ENCODE results near the gene TMBIM6.
A peak's percentile ranks its signal among the peaks of the same experiment; 100 is the strongest.
"Not testable (repeated sequence)": the region's sequence is repeated elsewhere in the genome, so short reads cannot be mapped to it uniquely, and the experiment has no call there.

Gene TMBIM6

DNA sequence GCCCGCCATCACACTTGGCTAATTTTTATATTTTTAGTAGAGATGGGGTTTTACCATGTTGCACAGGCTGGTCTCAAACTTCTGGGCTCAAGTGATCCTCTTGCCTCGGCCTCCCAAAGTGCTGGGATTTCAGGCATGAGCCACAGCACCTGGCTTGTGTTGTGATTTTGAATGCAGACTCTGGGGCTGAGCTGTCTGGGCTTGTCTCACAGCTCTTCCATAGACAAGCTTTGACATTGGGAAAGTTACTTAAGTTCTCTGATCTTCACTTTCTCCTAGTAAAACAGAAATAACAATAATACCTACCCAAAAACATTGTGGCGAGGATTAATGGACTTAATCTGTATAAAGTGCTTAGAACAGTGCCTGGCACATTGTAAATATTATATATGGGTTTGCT is 36.0 kb downstream of the TMBIM6 start:
- no peak for DNase-seq

DNA sequence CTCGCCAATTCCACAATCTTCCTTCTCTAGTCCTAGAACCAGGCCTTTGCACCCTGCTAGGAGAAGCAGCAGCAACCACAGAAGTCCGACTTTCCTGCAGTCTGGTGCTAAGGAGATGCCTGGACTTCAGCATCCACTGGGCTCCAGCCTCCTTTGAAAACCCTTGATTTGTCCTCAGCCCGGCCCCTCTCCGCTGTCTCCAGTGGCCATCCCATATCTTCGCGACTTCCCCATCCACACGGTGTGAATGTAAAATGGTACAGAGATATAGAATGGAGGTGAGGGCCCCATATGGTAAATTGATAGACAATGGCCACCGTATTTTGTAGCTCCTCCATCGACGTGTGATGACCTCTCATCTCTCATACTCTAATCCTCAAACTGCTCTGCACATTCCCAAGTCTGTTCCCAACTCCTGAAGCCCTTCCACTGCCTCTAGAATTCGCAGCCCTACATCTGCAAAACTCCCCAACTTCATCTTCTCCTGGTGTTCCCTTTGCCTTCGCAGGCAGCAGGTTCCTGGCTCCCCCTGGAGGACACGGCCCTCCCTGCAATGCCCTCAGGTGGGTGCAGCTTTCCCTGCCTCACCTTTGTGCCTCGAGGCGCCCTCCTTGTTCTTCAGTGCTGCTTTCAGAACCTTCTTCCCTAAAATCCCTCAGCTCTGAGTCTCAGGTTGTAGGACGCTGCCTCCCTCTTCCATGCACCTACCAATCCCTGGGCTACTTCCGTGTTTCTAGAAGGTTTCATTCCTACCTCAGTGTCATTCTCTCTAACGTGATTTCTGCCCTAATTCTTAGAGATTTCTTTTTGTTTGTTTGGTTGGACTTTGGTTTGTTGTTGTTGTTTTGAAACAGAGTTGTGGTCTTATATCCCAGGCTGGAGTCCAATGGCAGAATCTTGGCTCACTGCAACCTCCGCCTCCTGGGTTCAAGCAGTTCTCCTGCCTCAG is 36.7 kb downstream of the TMBIM6 start:
- DNase-seq = peak; percentile 86

DNA sequence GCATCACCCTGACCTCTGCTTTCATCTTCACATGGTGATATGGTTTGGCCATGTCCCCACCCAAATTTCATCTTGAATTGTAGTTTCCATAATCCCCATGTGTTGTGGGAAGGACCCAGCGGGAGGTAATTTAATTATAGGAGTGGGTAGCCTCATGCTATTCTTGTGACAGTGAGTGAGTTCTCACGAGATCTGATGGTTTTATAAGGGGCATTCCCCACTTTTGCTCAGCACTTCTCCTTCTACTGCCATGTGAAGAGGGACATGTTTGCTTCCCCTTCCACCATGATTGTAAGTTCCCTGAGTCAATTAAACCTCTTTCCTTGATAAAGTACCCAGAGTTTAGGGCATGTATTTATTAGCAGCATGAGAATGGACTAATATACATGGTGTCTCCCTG is 38.2 kb downstream of the TMBIM6 start:
- no peak for DNase-seq

DNA sequence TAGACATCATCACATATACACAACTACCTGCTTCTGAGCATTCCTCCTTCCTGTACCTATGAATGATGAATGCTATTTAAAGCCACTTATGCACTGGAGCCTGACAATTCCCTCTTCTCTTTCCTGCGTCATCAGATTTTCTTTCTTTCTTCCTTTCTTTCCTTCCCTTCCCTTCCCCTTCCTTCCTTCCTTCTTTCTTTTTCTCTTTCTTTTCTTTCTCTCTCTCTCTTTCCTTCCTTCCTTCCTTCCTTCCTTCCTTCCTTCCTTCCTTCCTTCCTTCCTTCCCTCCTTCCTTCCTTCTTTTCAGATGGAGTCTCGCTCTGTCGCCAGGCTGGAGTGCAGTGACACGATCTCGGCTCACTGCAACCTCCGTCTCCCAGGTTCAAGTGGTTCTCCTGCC is 39.6 kb downstream of the TMBIM6 start:
- not testable (repeated sequence) for DNase-seq

DNA sequence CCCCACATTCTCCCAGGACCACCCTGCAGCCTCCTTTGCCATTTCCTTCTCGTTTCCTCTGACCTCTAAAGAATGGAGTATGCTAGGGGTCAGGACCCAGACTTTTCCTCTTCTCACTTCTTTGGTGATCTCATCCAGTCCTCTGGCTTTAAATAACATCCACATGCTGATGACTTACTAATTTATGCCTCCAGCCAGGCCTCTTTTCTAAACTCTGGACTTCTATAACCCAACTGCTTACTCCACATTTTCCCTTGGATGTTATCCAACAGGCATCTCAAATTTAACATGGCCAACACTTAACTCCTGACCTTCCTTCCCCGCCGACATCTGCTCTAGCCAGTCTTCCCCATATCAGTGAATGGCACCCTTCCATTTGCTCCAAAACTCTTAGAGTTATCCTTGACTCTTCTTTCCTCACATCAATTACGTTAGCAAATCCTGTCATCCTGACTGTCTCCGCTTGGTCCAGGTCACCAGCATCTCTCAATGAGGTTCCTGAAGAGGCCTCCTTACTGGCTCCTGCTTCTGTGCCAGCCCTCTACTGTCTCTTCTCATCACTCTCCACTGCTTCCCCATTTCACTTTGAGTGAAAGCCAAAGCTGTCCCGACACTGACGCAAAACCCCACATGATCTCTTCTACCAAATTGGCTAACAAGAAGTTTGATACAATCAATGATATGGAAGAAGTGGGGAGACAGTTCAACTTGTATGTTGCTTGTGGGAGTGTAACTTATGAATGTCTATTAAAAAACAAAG is 42.7 kb downstream of the TMBIM6 start:
- no peak for DNase-seq

DNA sequence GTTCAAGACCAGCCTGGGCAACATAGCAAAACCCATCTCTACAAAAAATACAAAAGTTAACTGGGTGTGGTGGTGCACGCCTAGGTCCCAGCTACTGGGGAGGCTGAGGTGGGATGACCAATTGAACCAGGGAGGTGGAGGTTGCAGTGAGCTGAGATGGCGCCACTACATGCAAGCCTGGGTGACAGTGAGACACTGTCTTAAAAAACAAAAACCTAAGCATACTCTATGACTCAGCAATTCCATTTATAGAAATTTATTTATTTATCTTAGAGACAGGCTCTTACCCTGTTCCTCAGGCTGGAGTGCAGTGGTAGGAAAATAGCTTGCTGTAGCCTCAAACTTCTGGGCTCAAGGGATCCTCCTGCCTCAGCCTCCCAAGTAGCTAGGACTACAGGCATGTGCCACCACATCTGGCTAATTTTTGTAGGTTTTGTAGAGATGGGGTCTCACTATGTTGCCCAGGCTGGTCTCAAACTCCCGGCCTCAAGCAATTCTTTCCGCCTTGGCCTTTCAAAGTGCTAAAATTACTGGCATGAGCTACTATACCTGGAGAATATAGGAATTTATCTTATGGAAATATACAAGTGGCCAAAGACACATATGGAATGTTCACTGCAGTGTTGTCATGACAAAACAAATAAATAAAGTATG is 43.5 kb downstream of the TMBIM6 start:
- no peak for DNase-seq

DNA sequence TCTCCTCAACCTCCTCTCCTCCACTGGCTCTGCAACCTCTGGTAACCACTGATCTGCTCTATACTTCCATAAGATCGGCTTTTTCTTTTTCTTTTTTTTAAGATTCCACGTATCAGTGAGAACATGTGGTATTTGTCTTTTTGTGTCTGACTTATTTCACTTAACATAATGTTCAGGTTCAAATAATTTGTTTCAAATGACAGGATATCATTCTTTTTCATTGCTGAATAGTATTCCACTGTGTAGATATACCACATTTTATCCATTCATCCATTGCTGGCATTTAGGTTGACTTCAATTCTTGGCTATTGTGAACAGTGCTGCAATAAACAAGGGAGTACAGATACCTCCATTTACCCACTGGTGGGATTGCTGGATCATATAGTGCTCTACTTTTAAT is 46.3 kb downstream of the TMBIM6 start:
- DNase-seq = no peak

DNA sequence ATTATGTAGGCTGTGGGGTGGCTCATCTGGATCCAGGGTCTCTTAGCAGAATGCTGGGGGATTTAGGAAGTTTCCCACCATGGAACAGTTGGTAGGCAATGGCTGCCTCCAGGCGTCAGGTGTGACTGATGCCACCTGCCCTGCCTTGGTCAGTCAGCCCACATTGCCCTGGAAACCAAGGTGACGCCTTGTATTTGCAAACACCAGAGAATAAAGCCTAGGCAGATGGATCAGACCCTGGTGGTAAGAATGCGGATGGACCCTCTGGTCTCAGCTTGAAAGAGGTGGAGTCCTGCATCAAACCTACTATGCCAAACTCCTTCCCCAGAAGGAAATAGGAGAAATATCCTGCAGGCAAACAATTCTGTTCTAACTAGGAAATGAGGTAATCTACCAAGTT is 48.6 kb downstream of the TMBIM6 start:
- DNase-seq = no peak

DNA sequence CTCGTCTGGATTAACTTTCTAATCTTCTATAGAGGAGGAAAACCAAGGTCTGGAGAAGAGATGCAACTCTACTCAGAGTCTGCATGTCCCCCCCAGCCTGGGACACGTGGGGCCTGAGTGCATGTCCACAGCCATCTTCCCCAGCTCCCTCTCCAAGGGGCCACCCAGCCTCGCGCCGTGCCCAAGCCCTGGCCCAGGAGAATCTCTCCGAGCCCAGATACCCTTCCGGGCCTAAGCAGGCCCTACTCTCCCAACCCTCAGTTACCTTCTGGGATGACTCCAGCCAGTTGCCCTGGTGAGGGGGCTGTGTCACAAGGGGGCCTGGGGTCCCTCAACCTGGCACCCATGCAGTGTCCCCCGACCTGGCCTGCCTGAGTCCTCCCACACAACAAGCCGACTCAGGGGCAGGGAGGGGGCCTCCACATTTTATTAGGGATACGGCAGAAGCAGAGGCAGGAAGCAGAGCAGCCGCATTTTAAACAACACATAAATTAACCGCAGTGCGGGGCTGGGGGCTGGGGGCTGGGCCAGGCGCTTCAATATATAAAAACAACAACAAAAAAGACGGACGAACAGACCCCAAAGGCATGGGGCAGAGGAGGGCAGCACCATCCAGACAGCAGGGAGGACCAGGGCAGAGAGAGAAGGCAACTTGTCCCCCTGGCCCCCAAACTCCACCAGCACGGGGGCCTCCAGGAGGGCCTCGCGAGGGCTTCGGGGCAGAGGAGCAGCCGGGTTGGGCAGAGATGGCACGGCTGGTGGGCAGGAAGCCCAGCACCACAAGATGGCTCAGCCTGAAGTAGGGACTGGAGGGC is 49.6 kb downstream of the TMBIM6 start:
- no peak for DNase-seq

DNA sequence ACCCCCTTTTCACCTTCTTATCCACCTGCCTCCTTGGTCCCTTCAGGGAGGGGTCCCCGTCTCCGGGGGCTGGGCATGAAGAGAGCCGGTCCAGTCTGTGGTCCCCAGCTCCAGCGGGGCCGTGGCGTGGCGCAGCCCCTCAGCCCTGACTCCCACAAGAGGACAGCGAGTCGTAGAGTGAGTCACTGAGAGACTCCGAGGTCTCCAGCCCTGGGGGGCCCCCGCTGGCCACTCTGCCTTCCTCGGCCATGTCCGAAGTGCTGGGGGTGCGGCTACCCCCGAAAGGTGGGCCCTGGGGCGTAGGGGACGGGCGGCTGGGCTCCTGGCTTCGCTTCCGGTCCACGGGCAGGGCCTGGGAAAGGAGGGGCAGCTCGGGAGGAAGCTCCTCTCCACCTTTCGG is 50.3 kb downstream of the TMBIM6 start:
- no peak for DNase-seq

DNA sequence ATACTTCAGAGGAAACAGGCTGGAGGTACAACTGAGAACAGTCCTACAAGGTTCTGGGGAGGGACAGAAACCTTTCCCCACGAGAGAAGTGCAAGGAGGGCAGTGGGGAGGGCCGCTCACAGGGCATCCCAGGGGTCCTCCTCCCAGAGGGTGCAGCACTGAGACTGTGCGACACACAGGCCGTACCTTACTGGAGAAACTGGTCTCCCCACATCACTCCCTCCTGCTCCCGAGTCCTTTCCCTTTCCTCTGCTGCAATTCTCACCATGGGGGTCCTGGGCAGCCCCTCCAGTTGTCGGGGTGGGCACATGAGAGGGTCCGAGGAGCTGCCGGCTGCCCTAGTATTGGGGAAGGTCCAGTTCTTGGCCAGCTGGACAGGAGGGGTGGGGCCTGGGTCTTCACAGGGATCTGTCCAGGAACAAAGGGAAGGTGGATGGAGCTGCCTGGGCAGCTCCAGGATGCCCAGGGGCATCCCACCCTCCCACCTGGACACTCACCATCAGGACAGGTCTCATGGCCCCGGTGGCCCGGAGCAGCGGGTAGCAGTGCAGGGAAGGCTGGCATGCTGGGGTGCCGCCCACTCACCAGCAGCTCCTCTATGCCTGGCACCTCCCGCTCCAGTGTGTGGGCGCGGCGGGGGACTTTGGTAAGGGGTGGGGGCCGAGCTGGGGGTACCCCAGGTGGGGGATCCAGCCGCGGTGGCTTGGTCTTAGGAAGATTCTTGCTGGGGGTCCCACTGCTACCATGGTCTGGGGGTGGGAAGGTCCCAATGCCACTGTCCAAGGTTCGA is 51.0 kb downstream of the TMBIM6 start:
- no peak for DNase-seq

DNA sequence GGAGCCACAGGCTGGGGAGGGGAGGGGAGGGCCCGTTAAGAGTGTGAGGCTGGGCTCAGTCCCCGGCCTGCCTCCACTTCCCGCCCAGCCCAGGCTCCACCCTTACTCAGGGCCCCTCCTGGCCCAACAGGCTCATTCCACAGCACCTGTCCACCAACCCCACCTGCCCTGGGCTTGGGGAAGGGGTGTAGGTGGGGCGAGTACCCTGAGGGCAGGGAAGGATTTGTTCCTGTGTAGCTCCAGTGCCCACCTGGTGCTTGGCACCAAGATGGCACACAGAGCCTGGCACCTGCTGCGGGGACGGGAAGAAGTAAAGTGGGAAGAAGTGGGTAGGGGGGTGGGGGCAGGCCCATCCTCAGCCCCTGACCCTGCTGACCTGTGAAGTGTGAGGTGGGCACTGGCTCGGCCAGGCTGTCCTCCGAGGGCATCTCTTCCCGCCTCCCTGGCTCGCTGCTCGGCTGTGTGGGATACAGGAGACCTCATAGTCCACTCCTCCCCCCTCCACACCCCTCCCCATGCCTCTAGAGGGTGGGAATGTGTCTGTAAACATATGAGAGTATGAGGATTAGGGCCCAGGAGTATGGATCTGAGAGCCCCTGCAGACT is 51.7 kb downstream of the TMBIM6 start:
- DNase-seq = no peak

DNA sequence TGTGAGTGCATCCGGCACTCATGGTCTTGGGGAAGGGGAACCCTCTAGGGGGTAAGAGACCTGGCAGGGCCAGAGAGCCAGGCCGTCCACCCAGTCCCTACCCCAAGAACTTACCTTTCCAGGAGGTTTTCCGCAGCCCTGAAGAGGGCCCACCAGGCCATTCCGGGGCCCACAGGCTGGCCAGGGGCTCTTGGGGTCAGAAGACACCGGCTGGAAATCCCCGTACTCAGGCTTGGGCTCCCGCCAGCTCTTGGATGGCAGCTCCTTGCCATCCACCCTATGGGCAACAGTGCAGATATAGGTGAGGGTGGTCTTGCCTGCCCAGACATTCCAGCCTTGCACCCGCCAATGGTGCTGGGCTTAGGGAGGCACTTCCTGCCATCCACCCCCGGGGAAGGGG is 52.3 kb downstream of the TMBIM6 start:
- no peak for DNase-seq

DNA sequence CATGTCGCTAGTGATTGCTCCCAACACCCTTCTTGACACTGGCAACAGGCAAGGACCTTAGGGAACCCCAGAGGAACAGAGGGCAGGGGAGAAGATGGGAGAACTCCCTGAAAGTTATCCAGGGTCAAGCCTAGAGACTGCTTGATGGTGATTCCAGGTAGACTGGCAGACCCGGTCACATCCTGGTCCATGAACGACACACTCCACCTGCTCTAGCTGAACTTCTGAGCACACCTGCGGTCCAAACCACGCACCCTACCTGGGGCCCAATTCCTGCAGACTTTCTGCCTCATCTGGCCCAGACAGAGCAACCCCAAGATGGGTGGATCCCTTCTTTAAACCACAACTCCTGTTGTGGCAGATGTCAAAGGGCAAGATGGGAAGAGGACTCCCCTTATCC is 52.7 kb downstream of the TMBIM6 start:
- DNase-seq = no peak

DNA sequence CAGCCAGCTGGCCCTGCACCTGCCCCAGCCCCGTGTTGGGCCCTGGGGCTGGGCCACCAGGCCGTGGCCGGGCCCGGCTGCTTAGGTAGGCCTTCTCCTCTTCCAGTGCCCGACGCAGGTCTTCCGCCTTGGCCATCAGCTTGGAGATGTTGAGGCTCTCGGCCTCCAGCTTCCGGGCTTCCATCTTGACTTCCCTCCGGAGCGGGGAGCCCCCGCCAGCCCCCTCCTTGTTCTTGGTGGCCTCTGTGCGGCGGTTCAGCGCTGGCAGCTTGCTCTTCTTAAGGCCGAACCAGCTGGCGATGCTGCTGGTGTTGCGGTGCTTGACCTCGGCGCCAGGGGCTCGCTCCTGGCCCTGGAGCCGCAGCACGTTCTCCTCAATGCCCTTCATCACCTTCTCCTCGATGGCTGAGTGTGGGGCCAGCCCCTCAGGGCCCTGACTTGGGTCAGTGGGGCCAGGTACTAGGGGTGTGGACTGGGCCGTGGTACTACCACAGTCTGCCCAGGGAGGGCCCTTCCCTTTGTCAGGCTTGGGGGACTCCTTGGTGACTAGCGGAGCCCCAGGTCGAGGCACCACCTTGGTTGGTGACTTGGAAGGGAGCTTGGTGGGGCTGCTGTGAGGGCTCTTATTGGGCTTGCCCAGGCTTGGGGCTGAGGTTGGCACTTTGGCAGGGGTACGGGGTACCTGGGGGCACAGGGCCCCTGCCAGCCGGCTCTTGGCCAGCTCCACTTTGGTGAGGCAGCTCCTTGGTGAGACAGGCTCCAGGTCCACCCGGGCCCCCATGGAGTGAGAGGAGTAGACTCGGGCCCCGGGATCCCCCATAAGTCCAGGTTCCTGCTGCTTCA is 53.7 kb downstream of the TMBIM6 start:
- no peak for DNase-seq

DNA sequence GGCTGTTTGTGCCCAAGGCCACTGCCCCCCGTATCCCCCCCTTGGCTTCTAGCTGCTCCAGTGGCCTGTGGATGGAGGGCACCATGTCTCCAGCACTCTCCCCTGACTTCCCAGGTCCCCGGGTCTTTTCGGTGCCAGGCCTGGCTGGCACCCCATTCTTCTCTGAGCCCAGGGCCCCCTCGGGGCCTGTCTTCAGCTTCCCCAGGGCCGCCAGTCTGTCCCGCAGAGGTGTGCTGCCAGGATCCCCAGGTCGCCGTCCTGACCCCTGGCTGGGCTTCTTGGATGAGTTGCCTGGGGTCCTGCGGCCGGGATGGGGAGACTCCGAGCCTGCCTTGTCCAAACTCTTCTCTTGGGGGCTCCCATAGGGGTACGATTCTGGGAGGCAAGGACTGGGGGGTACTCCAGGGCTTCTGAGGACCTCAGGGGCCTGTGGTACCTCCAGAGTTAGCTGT is 54.3 kb downstream of the TMBIM6 start:
- no peak for DNase-seq

DNA sequence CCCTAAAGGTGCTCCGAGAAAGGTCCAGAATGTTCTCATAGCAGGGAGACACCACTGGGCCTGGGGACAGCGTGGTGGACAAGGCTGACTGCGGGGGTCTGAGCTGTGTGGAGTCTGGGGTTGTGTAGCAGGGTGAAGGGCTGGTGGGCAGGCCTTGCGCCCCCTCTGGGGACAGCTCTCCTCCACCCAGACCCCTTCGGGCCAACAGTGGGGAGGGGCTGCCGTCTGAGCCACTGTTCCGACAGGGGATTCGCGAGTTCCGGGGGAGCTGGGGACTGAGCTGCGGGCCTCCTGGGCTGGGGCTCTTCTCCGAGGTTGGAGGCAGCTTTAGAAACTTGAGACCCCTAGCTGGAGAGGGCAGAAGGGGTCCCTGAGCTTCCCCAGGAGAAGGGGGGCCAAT is 54.8 kb downstream of the TMBIM6 start:
- DNase-seq = no peak

DNA sequence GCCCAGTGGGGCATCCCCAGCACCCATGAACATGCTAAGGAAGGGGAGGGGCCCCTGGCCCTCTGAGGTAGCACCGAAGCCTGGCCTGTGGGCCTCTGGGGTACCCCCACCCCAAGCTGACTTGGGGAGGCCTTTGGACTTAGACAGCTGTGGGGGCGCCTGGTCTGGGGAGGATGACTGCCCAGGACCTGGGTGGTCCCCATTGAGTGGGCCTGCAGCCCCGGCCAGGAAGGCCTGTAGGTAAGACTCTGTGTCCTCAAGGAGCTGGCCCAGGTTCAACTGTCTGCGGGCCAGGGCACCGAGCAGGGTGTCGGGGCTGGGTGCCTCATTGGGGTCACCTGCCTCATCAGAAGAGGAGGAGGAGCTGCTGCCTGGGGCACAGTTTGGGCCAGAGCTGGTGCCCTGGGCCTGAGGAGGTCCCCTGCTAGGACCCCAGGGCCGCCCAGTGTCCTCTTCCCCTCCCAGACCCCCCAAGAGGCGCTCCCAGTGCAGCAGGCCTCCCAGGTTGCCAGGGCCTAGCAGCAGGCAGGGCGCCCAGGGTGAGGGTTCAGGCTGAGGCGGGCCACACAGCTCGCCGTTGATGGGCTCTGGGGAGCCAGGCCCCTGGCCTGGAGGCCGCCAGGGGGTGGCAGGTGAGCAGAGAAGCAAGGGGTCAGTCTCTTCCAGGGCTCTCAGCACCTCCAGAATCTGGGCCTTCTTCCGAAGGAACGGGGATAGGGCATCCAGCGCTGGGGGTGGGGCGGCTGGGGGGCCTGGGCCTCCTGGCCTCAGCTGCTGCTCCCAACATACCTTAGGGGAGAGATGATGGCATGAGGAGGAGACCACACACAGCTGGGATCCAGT is 55.5 kb downstream of the TMBIM6 start:
- no peak for DNase-seq

DNA sequence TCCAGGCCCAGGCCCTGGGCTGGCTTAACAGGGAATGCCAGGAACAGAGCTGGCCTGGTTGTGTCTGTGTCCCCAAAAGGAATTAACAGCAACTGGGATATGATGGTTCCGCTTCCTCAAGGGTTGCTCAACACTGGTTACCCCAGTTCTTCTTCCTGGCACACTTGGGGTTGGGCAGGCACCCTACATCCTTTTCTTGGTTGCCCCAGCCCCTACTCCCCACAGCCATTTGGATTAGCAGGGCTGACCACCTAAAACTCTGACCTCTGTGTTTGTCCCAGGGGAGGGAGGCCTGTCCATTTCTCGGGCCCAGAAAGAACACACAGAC is 56.1 kb downstream of the TMBIM6 start:
- DNase-seq = no peak

DNA sequence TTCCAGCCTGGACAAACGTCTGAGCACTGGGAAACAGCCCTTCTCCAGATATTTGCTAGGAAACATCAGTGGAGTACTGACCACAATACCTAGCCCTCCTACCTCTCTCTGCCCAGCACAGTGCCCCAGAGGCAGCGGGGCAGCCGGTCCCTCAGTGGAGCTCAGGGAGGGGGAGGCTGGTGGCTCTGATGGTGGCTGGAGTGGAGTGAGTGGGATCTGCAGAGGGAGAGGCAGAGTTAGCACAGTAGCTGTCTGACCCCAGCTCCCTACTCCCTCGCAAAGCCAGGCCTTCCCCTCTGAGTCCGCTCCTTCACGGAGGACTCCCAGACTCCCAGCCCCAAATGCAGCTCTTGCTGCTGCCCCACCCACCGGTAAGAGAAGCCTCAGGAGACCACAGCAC is 56.9 kb downstream of the TMBIM6 start:
- no peak for DNase-seq

Data from activated CD8-positive, alpha-beta memory T cell treated with anti-CD3 and anti-CD28 coated beads, Interleukin-2, amount 50 U/mL, for 48 hours (primary cell).